ENCODE data around the gene STXBP6.

STXBP6 gene

GRCh38 chr14:24879661-24880386 is 170.1 kb downstream of the STXBP6 start:
- H3K4me3 Mint-ChIP-seq, result no peak overlapping the region
- no peaks in the 10 kb centered on the region for H3K4me1 Mint-ChIP-seq (ENCODE audit: low read depth in 2 of 2)
- no peak overlapping the region for H3K27ac Mint-ChIP-seq
- H3K36me3 Mint-ChIP-seq (ENCODE audit: insufficient read depth), result no peaks in the 10 kb centered on the region
- no peaks in the 10 kb centered on the region for H3K9me3 Mint-ChIP-seq
- H3K27me3 Mint-ChIP-seq, result peaks cover 20 to 31% of the 10 kb centered on the region in 2 donors
- DNase-seq (no peak), ATAC-seq (replicated peaks) (no peak)

GRCh38 chr14:24876996-24877395 is 173.0 kb downstream of the STXBP6 start:
- H3K4me1 Mint-ChIP-seq (ENCODE audit: low read depth in 2 of 2), result no peaks in the 10 kb centered on the region
- ATAC-seq (replicated peaks) (no peak), DNase-seq (no peak)
- H3K36me3 Mint-ChIP-seq (ENCODE audit: insufficient read depth), result peaks cover under 1% of the 10 kb centered on the region
- peaks cover 42 to 47% of the 10 kb centered on the region in 2 donors for H3K27me3 Mint-ChIP-seq
- H3K4me3 Mint-ChIP-seq, result no peak overlapping the region
- H3K9me3 Mint-ChIP-seq, result no peaks in the 10 kb centered on the region
- H3K27ac Mint-ChIP-seq, result no peak overlapping the region

GRCh38 chr14:24875991-24876878 is 173.7 kb downstream of the STXBP6 start:
- no peak overlapping the region for H3K4me3 Mint-ChIP-seq
- peaks cover 48 to 52% of the 10 kb centered on the region in 2 donors for H3K27me3 Mint-ChIP-seq
- no peaks in the 10 kb centered on the region for H3K4me1 Mint-ChIP-seq (ENCODE audit: low read depth in 2 of 2)
- no peak for DNase-seq
- H3K36me3 Mint-ChIP-seq (ENCODE audit: insufficient read depth), result peaks cover 4% of the 10 kb centered on the region
- H3K9me3 Mint-ChIP-seq, result no peaks in the 10 kb centered on the region
- ATAC-seq (replicated peaks), result no peak
- no peak overlapping the region for H3K27ac Mint-ChIP-seq

GRCh38 chr14:24875203-24875838 is 174.6 kb downstream of the STXBP6 start:
- no peaks in the 10 kb centered on the region for H3K4me1 Mint-ChIP-seq (ENCODE audit: low read depth in 2 of 2)
- H3K36me3 Mint-ChIP-seq (ENCODE audit: insufficient read depth), result peaks cover 4% of the 10 kb centered on the region
- H3K4me3 Mint-ChIP-seq, result no peak overlapping the region
- no peak for DNase-seq
- ATAC-seq (replicated peaks), result no peak
- H3K27ac Mint-ChIP-seq, result no peak overlapping the region
- H3K27me3 Mint-ChIP-seq, result peaks cover 53 to 56% of the 10 kb centered on the region in 2 donors
- H3K9me3 Mint-ChIP-seq, result no peaks in the 10 kb centered on the region

- peaks cover 50 to 52% of the 10 kb centered on the region in 2 donors for H3K27me3 Mint-ChIP-seq
- no peaks in the 10 kb centered on the region for H3K4me1 Mint-ChIP-seq (ENCODE audit: low read depth in 2 of 2)
- H3K27ac Mint-ChIP-seq, result no peak overlapping the region
- no peak overlapping the region for H3K4me3 Mint-ChIP-seq
- no peak for DNase-seq
- ATAC-seq (replicated peaks), result no peak
- peaks cover 4% of the 10 kb centered on the region for H3K36me3 Mint-ChIP-seq (ENCODE audit: insufficient read depth)
- no peaks in the 10 kb centered on the region for H3K9me3 Mint-ChIP-seq
Measured at GRCh38 chr14:24874514-24875202, 175.3 kb downstream of the STXBP6 start.

- Mint-ChIP-seq H3K4me1 (ENCODE audit: low read depth in 2 of 2) (no peaks in the 10 kb centered on the region), H3K27me3 (peaks cover 44 to 55% of the 10 kb centered on the region in 2 donors)
- ATAC-seq (replicated peaks), result no peak
Measured at GRCh38 chr14:24873551-24873950, 176.4 kb downstream of the STXBP6 start.

GRCh38 chr14:24870949-24871701 is 178.8 kb downstream of the STXBP6 start:
- H3K27me3 Mint-ChIP-seq, result peaks cover 44 to 74% of the 10 kb centered on the region in 2 donors
- peaks cover 4% of the 10 kb centered on the region for H3K36me3 Mint-ChIP-seq (ENCODE audit: insufficient read depth)
- ATAC-seq (replicated peaks) (no peak), DNase-seq (no peak)
- H3K27ac Mint-ChIP-seq, result no peak overlapping the region
- H3K9me3 Mint-ChIP-seq, result no peaks in the 10 kb centered on the region
- H3K4me1 Mint-ChIP-seq (ENCODE audit: low read depth in 2 of 2), result no peaks in the 10 kb centered on the region
- no peak overlapping the region for H3K4me3 Mint-ChIP-seq

More at GRCh38 chr14:24873551-24873950, 176.4 kb downstream of the STXBP6 start:
- no peaks in the 10 kb centered on the region for H3K9me3 Mint-ChIP-seq
- DNase-seq, result no peak
- no peak overlapping the region for H3K27ac Mint-ChIP-seq
- H3K4me3 Mint-ChIP-seq, result no peak overlapping the region
- H3K36me3 Mint-ChIP-seq (ENCODE audit: insufficient read depth), result peaks cover 4% of the 10 kb centered on the region

- no peak for ATAC-seq (replicated peaks)
- Mint-ChIP-seq H3K27me3 (peaks cover 23 to 61% of the 10 kb centered on the region in 2 donors), H3K9me3 (no peaks in the 10 kb centered on the region)
Measured at GRCh38 chr14:24868389-24868788, 181.6 kb downstream of the STXBP6 start.

GRCh38 chr14:24866067-24866639 is 183.8 kb downstream of the STXBP6 start:
- Mint-ChIP-seq H3K4me1 (ENCODE audit: low read depth in 2 of 2) (no peaks in the 10 kb centered on the region), H3K36me3 (ENCODE audit: insufficient read depth) (no peaks in the 10 kb centered on the region), H3K27me3 (peaks cover 15 to 52% of the 10 kb centered on the region in 2 donors), H3K9me3 (no peaks in the 10 kb centered on the region), H3K27ac (no peak overlapping the region), H3K4me3 (no peak overlapping the region)
- DNase-seq (no peak), ATAC-seq (replicated peaks) (no peak)

More at GRCh38 chr14:24868389-24868788, 181.6 kb downstream of the STXBP6 start:
- Mint-ChIP-seq H3K27ac (peak overlapping the region in 1 of 2 donors; percentile 26), H3K4me1 (ENCODE audit: low read depth in 2 of 2) (no peaks in the 10 kb centered on the region), H3K36me3 (ENCODE audit: insufficient read depth) (peaks cover 4% of the 10 kb centered on the region), H3K4me3 (no peak overlapping the region)
- DNase-seq, result no peak

- Mint-ChIP-seq H3K9me3 (no peaks in the 10 kb centered on the region), H3K27ac (no peak overlapping the region), H3K36me3 (ENCODE audit: insufficient read depth) (no peaks in the 10 kb centered on the region), H3K4me1 (ENCODE audit: low read depth in 2 of 2) (no peaks in the 10 kb centered on the region), H3K27me3 (peaks cover 21 to 47% of the 10 kb centered on the region in 2 donors), H3K4me3 (no peak overlapping the region)
- DNase-seq, result no peak
- ATAC-seq (replicated peaks), result no peak
Measured at GRCh38 chr14:24863968-24864684, 185.8 kb downstream of the STXBP6 start.

GRCh38 chr14:24861083-24861630 is 188.8 kb downstream of the STXBP6 start:
- Mint-ChIP-seq H3K27me3 (peaks cover 42 to 54% of the 10 kb centered on the region in 2 donors), H3K9me3 (no peaks in the 10 kb centered on the region), H3K36me3 (ENCODE audit: insufficient read depth) (no peaks in the 10 kb centered on the region), H3K27ac (no peak overlapping the region), H3K4me1 (ENCODE audit: low read depth in 2 of 2) (no peaks in the 10 kb centered on the region), H3K4me3 (no peak overlapping the region)
- DNase-seq, result no peak
- no peak for ATAC-seq (replicated peaks)
